H1 (cell line): ENCODE measurements around the gene ACOT2. TPM values are rescaled to one million over a fixed set of nuclear protein-coding genes. Genes with fewer than 3 reads are reported as not detected.
A peak's percentile ranks its signal among the peaks of the same experiment; 100 is the strongest.

ENCODE experiments used
- CTCF ChIA-PET: fragments of 300-600 bp; sonication (Branson Sonifier 250); formaldehyde crosslinking; loops from one replicate; lab custom pipeline; 2021; ENCODE audit not compliant: partially characterized antibody; lab: Charles Lee
- POLR2A ChIA-PET: fragments of 300-600 bp; sonication (Branson Sonifier 250); formaldehyde crosslinking; loops from one replicate; lab custom pipeline; 2021; ENCODE audit warnings: inconsistent platforms; ENCODE audit not compliant: partially characterized antibody; lab: Charles Lee
- DNase-seq, 2 experiments: peaks; one replicate each; pipeline versions ENCODE4 v3.0.0 to v3.0.0-alpha.2; 2010 to 2022; ENCODE audit warnings: low spot score in 2 of 2, low read depth in 1 of 2, mixed read lengths in 1 of 2
- FAIRE-seq: peaks from 2 replicates; lab custom pipeline; 2011; peaks lifted over from hg19 to GRCh38; lab: Jason Lieb, UNC
- H2AFZ ChIP-seq: 2 replicates; pipeline ENCODE4 v1.8.1; 2012; ENCODE audit warnings: low read length, inconsistent platforms
- H2AK5ac ChIP-seq: 2 replicates; pipeline ENCODE4 v1.6.1; 2013; ENCODE audit warnings: low read depth, low read length
- H2BK120ac ChIP-seq: replicated peaks from 2 replicates; pipeline ENCODE3; 2013; ENCODE audit warnings: low read depth, low read length, inconsistent platforms
- H2BK12ac ChIP-seq: 2 replicates; pipeline ENCODE4 v1.6.1; 2013; ENCODE audit warnings: low read depth, low read length
- H2BK15ac ChIP-seq: 2 replicates; pipeline ENCODE4 v1.6.1; 2013; ENCODE audit warnings: low read length
- H2BK20ac ChIP-seq: 2 replicates; pipeline ENCODE4 v1.6.1; 2013; ENCODE audit warnings: low read length
- H2BK5ac ChIP-seq: 2 replicates; pipeline ENCODE4 v1.6.1; 2013; ENCODE audit warnings: low read depth, low read length
- H3K14ac ChIP-seq: 2 replicates; pipeline ENCODE4 v1.6.1; 2013; ENCODE audit warnings: inconsistent platforms; ENCODE audit not compliant: insufficient read length
- H3K18ac ChIP-seq: 2 replicates; pipeline ENCODE4 v1.6.1; 2013; ENCODE audit warnings: low read length; ENCODE audit errors: extremely low read depth
- H3K23ac ChIP-seq: 2 replicates; pipeline ENCODE4 v1.6.1; 2013; ENCODE audit warnings: inconsistent platforms; ENCODE audit not compliant: insufficient read length
- H3K23me2 ChIP-seq: 2 replicates; pipeline ENCODE4 v1.6.1; 2013; ENCODE audit warnings: low read depth, low read length
- H3K27ac ChIP-seq: 2 replicates; pipeline ENCODE4 v1.6.1; 2011; ENCODE audit warnings: low read depth, low read length, inconsistent platforms
- H3K27me3 ChIP-seq, 4 experiments: replicated peaks in 1 of 4; 1 replicate in 1 of 4; 2 replicates in 3 of 4; pipeline versions ENCODE4 v1.6.1 to v1.8.1; 2011 to 2013; ENCODE audit warnings: low read length in 3 of 4, mild to moderate bottlenecking in 3 of 4, inconsistent platforms in 2 of 4, mixed read lengths in 2 of 4, moderate library complexity in 1 of 4; ENCODE audit not compliant: control insufficient read depth in 3 of 4, insufficient read depth in 3 of 4; ENCODE audit errors: extremely low read depth in 1 of 4
- H3K36me3 ChIP-seq, 4 experiments: 2 replicates each; pipeline versions ENCODE4 v1.6.1 to v1.8.1; 2011 to 2013; ENCODE audit warnings: mild to moderate bottlenecking in 4 of 4, low read length in 3 of 4, moderate library complexity in 2 of 4, control low read depth in 1 of 4, inconsistent platforms in 1 of 4; ENCODE audit not compliant: insufficient read depth in 4 of 4, control insufficient read depth in 2 of 4
- H3K4ac ChIP-seq: replicated peaks from 2 replicates; pipeline ENCODE3; 2013; ENCODE audit warnings: low read length, low read depth, mixed read lengths, inconsistent platforms; ENCODE audit not compliant: insufficient read length
- H3K4me1 ChIP-seq, 4 experiments: replicated peaks in 1 of 4; 1 replicate in 1 of 4; 2 replicates in 3 of 4; pipeline versions ENCODE4 v1.6.1 to v1.8.1; 2011 to 2013; ENCODE audit warnings: low read length in 3 of 4, inconsistent platforms in 2 of 4, mixed read lengths in 1 of 4; ENCODE audit not compliant: insufficient read depth in 4 of 4, control insufficient read depth in 3 of 4
- H3K4me2 ChIP-seq, 2 experiments: 2 replicates each; pipeline versions ENCODE4 v1.6.1 to v1.8.1; 2011 to 2013; ENCODE audit warnings: low read depth in 2 of 2, low read length in 2 of 2, control low read depth in 1 of 2, inconsistent platforms in 1 of 2, mild to moderate bottlenecking in 1 of 2; ENCODE audit not compliant: insufficient read depth in 1 of 2
- H3K4me3 ChIP-seq, 4 experiments: fragments of 200-600, 300-600 bp in 1 of 4; sonication (generic), shearing (Covaris generic), sonication (Bioruptor Twin) in 1 of 4; 2 replicates each; pipeline versions ENCODE4 v1.5.1 to v1.8.1; 2011 to 2016; ENCODE audit warnings: low read length in 4 of 4, low read depth in 3 of 4, control low read depth in 2 of 4, inconsistent platforms in 2 of 4, mild to moderate bottlenecking in 2 of 4, mixed read lengths in 1 of 4, moderate library complexity in 1 of 4; ENCODE audit not compliant: insufficient read depth in 2 of 4; ENCODE audit errors: extremely low read depth in 1 of 4
- H3K56ac ChIP-seq: replicated peaks from 2 replicates; pipeline ENCODE3; 2013; ENCODE audit warnings: low read depth, mild to moderate bottlenecking, mixed read lengths, low read length, inconsistent platforms; ENCODE audit not compliant: insufficient read length
- H3K79me1 ChIP-seq: 2 replicates; pipeline ENCODE4 v1.6.1; 2013; ENCODE audit warnings: low read depth, low read length, control low read depth
- H3K79me2 ChIP-seq, 2 experiments: 2 replicates each; pipeline versions ENCODE4 v1.6.1 to v1.8.1; 2012 to 2013; ENCODE audit warnings: low read length in 2 of 2, mild to moderate bottlenecking in 2 of 2, inconsistent platforms in 1 of 2; ENCODE audit not compliant: insufficient read depth in 2 of 2, control insufficient read depth in 1 of 2
- H3K9ac ChIP-seq, 4 experiments: replicated peaks in 1 of 4; 1 replicate in 1 of 4; 2 replicates in 3 of 4; pipeline versions ENCODE4 v1.6.1 to v1.8.1; 2011 to 2013; ENCODE audit warnings: low read depth in 3 of 4, low read length in 3 of 4, control low read depth in 2 of 4, mild to moderate bottlenecking in 2 of 4, moderate library complexity in 2 of 4, inconsistent platforms in 1 of 4; ENCODE audit errors: extremely low read depth in 1 of 4
- H3K9me3 ChIP-seq, 2 experiments: 2 replicates each; pipeline versions ENCODE4 v1.6.1 to v1.8.1; 2012 to 2013; ENCODE audit warnings: mild to moderate bottlenecking in 2 of 2, moderate library complexity in 2 of 2, control low read depth in 1 of 2, inconsistent platforms in 1 of 2, low read depth in 1 of 2, low read length in 1 of 2, mixed read lengths in 1 of 2; ENCODE audit not compliant: insufficient read depth in 2 of 2
- H4K20me1 ChIP-seq, 2 experiments: replicated peaks in 1 of 2; 2 replicates each; pipeline versions ENCODE3 to v1.8.1; 2011 to 2013; ENCODE audit warnings: inconsistent platforms in 2 of 2, low read length in 2 of 2, mild to moderate bottlenecking in 1 of 2; ENCODE audit not compliant: insufficient read depth in 2 of 2, control insufficient read depth in 1 of 2
- H4K5ac ChIP-seq: 2 replicates; pipeline ENCODE4 v1.6.1; 2013; ENCODE audit warnings: low read length, low read depth, mixed read lengths, inconsistent platforms; ENCODE audit not compliant: insufficient read length
- H4K8ac ChIP-seq: 2 replicates; pipeline ENCODE4 v1.8.0; 2013; ENCODE audit warnings: mild to moderate bottlenecking, moderate library complexity, low read length, inconsistent platforms; ENCODE audit not compliant: insufficient read depth; ENCODE audit errors: extremely low read depth
- H4K91ac ChIP-seq: replicated peaks from 2 replicates; pipeline ENCODE3; 2013; ENCODE audit warnings: low read length, mixed read lengths, inconsistent platforms; ENCODE audit not compliant: insufficient read length
- CBX8 ChIP-seq: fragments of 300-800, 300-1000 bp; sonication (generic); IDR thresholded peaks from 2 replicates; pipeline ENCODE4 v1.7.1; 2016; ENCODE audit warnings: low read depth, low read length, borderline replicate concordance
- POLR2AphosphoS5 ChIP-seq: IDR thresholded peaks from 2 replicates; pipeline ENCODE4 v1.6.1; 2011; ENCODE audit warnings: low read depth, low read length
- SAP30 ChIP-seq: fragments of 300-600 bp; sonication (generic); IDR thresholded peaks from 2 replicates; pipeline ENCODE4 v1.7.1; 2012; ENCODE audit warnings: low read length, moderate library complexity, mild to moderate bottlenecking, inconsistent platforms; ENCODE audit not compliant: insufficient read depth, insufficient replicate concordance
- SIN3A ChIP-seq, 2 experiments: IDR thresholded peaks in 1 of 2; conservative IDR thresholded peaks in 1 of 2; 2 replicates each; pipeline ENCODE4 v1.6.1; 2011 to 2012; ENCODE audit warnings: low read length in 2 of 2, improper control_type of control experiment in 1 of 2, low read depth in 1 of 2, mild to moderate bottlenecking in 1 of 2
- SIX5 ChIP-seq: IDR thresholded peaks from 2 replicates; pipeline ENCODE4 v1.6.1; 2011; ENCODE audit warnings: mild to moderate bottlenecking, low read depth, low read length
- TEAD4 ChIP-seq: IDR thresholded peaks from 2 replicates; pipeline ENCODE4 v1.6.1; 2012; ENCODE audit warnings: low read depth, low read length, inconsistent platforms, mixed read lengths
- WGBS, 2 experiments: shearing (Covaris generic) in 1 of 2; methylation state at CpG; one replicate each; pipeline versions ENCODE4 v1.1.6 to v1.1.7; 2013 to 2015; ENCODE audit warnings: low lambda C conversion rate in 2 of 2, mixed read lengths in 2 of 2, inconsistent platforms in 1 of 2, low coverage in 1 of 2, missing lambda C conversion rate in 1 of 2; ENCODE audit not compliant: insufficient replicate concordance in 2 of 2, insufficient coverage in 1 of 2, insufficient read length in 1 of 2; ENCODE audit errors: extremely low coverage in 1 of 2, missing lambda C conversion rate in 1 of 2; 5-methylcytosine and 5-hydroxymethylcytosine counted together
- polyA plus RNA-seq, 7 experiments: library from polyadenylated mRNA; depleted of rRNA in 3 of 7; stranded (reverse) in 5 of 7; unstranded in 2 of 7; fragments of >200 nt in 5 of 7; fragments of 200-250 nt in 2 of 7; gene quantifications; 1 replicate in 5 of 7; 2 replicates in 1 of 7; 4 replicates in 1 of 7; pipeline versions ENCODE4 v1.2.1 to v1.2.3, GENCODE V29; 2011 to 2013; ENCODE audit warnings: missing spikeins in 2 of 7, mixed read lengths in 2 of 7
- total RNA-seq: library from RNA; stranded (reverse); fragmentation: NEBNext Ultra II Directional; extraction: Animal tissue kit (Norgen Biotek cat#: 25700); gene quantifications from 2 replicates; pipeline ENCODE4 v1.2.1, GENCODE V29; 2021
- TF ChIP-seq, protein P1 (sequence below): IDR thresholded peaks from 2 replicates; pipeline ENCODE4 v1.6.1; 2012; ENCODE audit warnings: inconsistent platforms

Gene ACOT2
- total and polyA plus RNA-seq, 2 of the 8 experiments (the other 6 are each of a cell fraction or from before 2014, with no cell fraction given) = 5.8 to 5.9 TPM

DNA sequence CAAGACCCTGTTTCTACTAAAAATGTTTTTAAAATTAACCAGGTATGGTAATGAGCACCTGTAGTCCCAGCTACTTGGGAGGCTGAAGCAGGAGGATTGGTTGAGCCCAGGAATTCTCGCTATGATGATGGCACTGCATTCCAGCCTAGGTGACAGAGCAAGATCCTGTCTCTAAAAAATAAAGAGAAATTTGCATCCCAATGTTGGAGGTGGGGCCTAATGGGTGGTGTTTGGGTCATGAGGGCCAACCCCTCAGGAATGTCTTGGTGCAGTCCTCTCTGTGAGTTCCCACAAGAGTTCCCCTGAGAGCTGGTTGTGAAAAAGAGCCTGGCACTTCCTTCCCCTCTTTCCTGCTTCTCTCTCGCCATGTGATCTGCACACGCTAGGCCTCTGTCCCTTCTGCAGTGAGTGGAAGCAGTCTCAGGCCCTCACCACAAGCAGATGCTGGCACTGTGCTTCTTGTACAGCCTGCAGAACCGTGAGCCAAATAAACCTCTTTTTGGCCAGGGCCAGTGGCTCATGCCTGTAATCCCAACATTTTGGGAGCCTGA lies 54.6 kb downstream of the ACOT2 start:
- WGBS, 2 experiments = 91% methylated on average over 4 of the region's 4 CpGs; no CpG with 5 or more reads in 1 of the 2 experiments
- Histone ChIP-seq H3K27ac (no peak overlapping the region), H3K27me3 (no peaks in the 10 kb centered on the region), H2AFZ (no peak overlapping the region), H2BK12ac (no peak overlapping the region), H3K4me2 (no peak overlapping the region), H3K79me2 (no peaks in the 10 kb centered on the region), H3K4me1 (no peaks in the 10 kb centered on the region), H3K9ac (no peak overlapping the region), H3K4me3 (no peak overlapping the region), H4K91ac (no peak overlapping the region), H3K79me1 (no peaks in the 10 kb centered on the region), H3K14ac (no peak overlapping the region), H3K4ac (no peak overlapping the region), H2BK15ac (no peak overlapping the region; the same call in 1 of the 2 replicates), H4K8ac (no peak overlapping the region), H3K18ac (no peak overlapping the region), H4K5ac (no peak overlapping the region), H3K23me2 (no peaks in the 10 kb centered on the region), H2BK5ac (no peak overlapping the region), H3K23ac (no peak overlapping the region), H3K36me3 (no peaks in the 10 kb centered on the region), H2BK120ac (no peak overlapping the region)
- FAIRE-seq = no peak
- CTCF ChIA-PET = interaction anchor here (0.6 to 0.9 kb wide), 2 partner anchors 9 to 886 kb away, joined by 3 to 4 read pairs; no protein-coding TSS in a partner anchor
- POLR2A ChIA-PET = interaction anchor here (0.6 to 1.0 kb wide), 2 partner anchors 26 to 324 kb away, joined by 3 read pairs; no protein-coding TSS in a partner anchor
- TF ChIP-seq SAP30 (no peak), SIN3A (conservative IDR thresholded peaks at IDR 0.05 in 1 of 2, IDR thresholded peaks at IDR 0.05 in 1 of 2; ENCODE audit: low read depth in 1 of 2, low read length in 2 of 2) (no peak), POLR2AphosphoS5 (no peak), CBX8 (no peak), SIX5 (no peak), TEAD4 (peak; percentile 50; the same call in 1 of the 2 replicates)
- TF ChIP-seq, protein P1, sequence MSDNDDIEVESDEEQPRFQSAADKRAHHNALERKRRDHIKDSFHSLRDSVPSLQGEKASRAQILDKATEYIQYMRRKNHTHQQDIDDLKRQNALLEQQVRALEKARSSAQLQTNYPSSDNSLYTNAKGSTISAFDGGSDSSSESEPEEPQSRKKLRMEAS = 0 out of 2 replicates have a peak, but pooled peaks have one; percentile 7
- TF ChIP-seq, all 59 proteins: peak for 2
- Histone ChIP-seq H2AK5ac (no peak overlapping the region), H2BK20ac (no peak overlapping the region), H3K9me3 (no peaks in the 10 kb centered on the region), H3K56ac (no peak overlapping the region), H4K20me1 (peaks cover 0 to 3% of the 10 kb centered on the region in 2 experiments)
- DNase-seq = no peak
